ENCODE results near the gene TGFA. TPM values are rescaled to one million over a fixed set of nuclear protein-coding genes. Genes with fewer than 3 reads are reported as not detected.

The TGFA gene
- total RNA-seq, 1 donor from 2014 or later, result 1.1 TPM

DNA sequence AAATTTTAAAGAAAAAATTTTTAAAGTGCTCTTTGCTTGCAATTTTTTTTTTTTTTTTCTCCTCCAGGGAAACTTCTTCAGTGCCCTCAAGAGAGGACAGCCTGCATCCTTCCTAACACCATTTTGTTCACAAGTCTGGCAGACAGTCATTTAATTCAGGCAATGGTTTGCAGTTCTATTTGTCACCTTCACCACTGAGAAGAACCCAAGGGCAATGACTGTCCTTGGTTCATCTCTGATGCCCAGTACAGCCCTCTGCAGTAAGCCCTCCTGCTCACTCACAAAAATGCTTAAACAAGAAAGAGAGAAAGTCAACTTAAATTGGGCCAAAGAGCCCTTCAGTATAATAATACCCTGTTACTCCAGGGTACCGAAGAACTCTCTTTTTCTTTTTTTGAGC, 52.4 kb downstream of the TGFA start:
- intact Hi-C loops (cut with micrococcal nuclease), result no loop called here
- TF ChIP-seq CTCF (IDR thresholded peaks at IDR 0.05; ENCODE audit: borderline replicate concordance), result no peak
- Histone ChIP-seq H3K27ac (replicated peaks) (no peak overlapping the region), H3K4me3 (no peak overlapping the region), H3K36me3 (no peaks in the 10 kb centered on the region), H3K27me3 (ENCODE audit: low read depth) (peaks cover 39% of the 10 kb centered on the region), H3K9me3 (replicated peaks) (no peaks in the 10 kb centered on the region), H3K4me1 (no peaks in the 10 kb centered on the region)
- DNase-seq, result no peak

DNA sequence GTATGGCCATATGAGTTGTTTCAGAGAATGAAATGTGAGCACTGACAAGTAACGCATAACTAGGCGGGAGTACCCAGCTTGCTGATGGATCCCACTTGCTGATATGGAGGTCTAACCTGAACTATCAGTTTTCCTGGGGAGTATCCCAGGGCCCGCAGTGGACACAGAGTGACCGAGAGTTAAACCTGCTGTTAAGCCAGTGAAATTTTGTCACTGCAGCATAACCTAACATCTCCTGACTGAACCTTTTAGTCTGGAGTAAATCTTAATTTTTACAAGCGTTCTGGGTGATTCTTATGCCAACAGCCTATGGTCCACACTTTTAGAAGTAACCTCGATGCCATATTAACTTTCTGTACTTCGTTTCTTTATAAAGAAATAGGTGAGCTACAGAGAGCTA, 54.4 kb downstream of the TGFA start:
- Histone ChIP-seq H3K4me1 (no peaks in the 10 kb centered on the region), H3K36me3 (no peaks in the 10 kb centered on the region), H3K9me3 (replicated peaks) (no peaks in the 10 kb centered on the region), H3K4me3 (no peak overlapping the region), H3K27me3 (ENCODE audit: low read depth) (peaks cover 38% of the 10 kb centered on the region), H3K27ac (replicated peaks) (no peak overlapping the region)
- TF ChIP-seq CTCF (IDR thresholded peaks at IDR 0.05; ENCODE audit: borderline replicate concordance), result no peak
- no peak for DNase-seq
- intact Hi-C loops (cut with micrococcal nuclease), result no loop called here

- peaks cover 32% of the 10 kb centered on the region for H3K27me3 ChIP-seq (ENCODE audit: low read depth)
- TF ChIP-seq CTCF (IDR thresholded peaks at IDR 0.05; ENCODE audit: borderline replicate concordance), result no peak
- intact Hi-C loops (cut with micrococcal nuclease), result no loop called here
- H3K9me3 ChIP-seq (replicated peaks), result no peaks in the 10 kb centered on the region
- H3K36me3 ChIP-seq, result no peaks in the 10 kb centered on the region
- no peak for DNase-seq
- H3K4me1 ChIP-seq, result no peaks in the 10 kb centered on the region
- H3K4me3 ChIP-seq, result no peak overlapping the region
- no peak overlapping the region for H3K27ac ChIP-seq (replicated peaks)
Measured at GRCh38 chr2:70498528-70498927, 55.1 kb downstream of the TGFA start.

DNA sequence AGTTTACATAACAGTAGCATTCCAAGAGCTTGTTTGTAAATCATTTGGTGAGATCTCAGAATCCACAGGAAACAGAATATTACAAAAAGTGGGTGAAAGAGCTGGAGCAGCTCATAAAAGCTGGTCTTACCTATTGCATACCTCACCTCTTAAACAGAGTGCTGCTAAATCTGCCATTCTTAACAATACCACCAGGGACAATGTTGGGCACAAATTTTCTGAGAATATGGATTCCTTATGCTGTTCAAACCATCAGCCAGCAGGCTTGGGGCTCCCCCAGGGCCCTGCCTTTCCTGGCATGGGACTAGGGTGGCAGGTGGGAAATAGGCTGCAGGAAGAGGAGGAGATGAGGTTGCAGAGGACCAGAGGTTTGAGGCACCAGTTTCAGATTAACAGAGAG, 55.6 kb downstream of the TGFA start:
- Histone ChIP-seq H3K4me1 (no peaks in the 10 kb centered on the region), H3K27me3 (ENCODE audit: low read depth) (peaks cover 32% of the 10 kb centered on the region), H3K4me3 (no peak overlapping the region), H3K27ac (replicated peaks) (no peak overlapping the region), H3K36me3 (no peaks in the 10 kb centered on the region), H3K9me3 (replicated peaks) (no peaks in the 10 kb centered on the region)
- no peak for TF ChIP-seq CTCF (IDR thresholded peaks at IDR 0.05; ENCODE audit: borderline replicate concordance)
- intact Hi-C loops (cut with micrococcal nuclease), result no loop called here
- DNase-seq, result no peak

DNA sequence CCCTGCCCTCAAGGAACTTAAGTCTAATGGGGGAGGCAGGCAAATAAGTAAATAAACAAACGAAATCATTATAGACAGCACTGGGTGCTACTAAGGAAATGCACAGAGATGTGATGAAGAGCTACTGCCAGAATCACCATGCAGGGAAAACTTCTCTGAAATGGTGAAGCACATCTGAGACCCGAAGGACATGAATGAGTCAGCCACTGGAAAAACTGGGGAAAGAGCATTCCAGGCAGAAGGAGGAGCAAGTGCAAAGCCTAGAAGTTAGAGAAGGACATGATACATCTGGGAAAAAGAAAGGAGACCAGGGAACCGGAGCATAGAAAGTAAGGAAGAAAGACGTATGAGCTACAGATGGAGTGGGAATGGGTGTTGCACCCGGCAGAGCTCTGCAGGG, 56.8 kb downstream of the TGFA start:
- H3K9me3 ChIP-seq (replicated peaks), result no peaks in the 10 kb centered on the region
- intact Hi-C loops (cut with micrococcal nuclease), result no loop called here
- no peak overlapping the region for H3K27ac ChIP-seq (replicated peaks)
- no peaks in the 10 kb centered on the region for H3K4me1 ChIP-seq
- no peaks in the 10 kb centered on the region for H3K36me3 ChIP-seq
- TF ChIP-seq CTCF (IDR thresholded peaks at IDR 0.05; ENCODE audit: borderline replicate concordance), result no peak
- DNase-seq, result no peak
- no peak overlapping the region for H3K4me3 ChIP-seq
- peaks cover 21% of the 10 kb centered on the region for H3K27me3 ChIP-seq (ENCODE audit: low read depth)
